HG03108 (cell line): Measurements from ENCODE around the gene USP38.
"Not testable (repeated sequence)": the region's sequence is repeated elsewhere in the genome, so short reads cannot be mapped to it uniquely, and the experiment has no call there.

Experiments
- ATAC-seq: cut with Tn5 transposase; IDR thresholded peaks from one replicate; pipeline ENCODE4 v1.9.1; 2021; ENCODE audit warnings: moderate library complexity; ENCODE audit not compliant: unreplicated experiment

USP38 gene

GRCh38 chr4:143256456-143256855 lies 71.7 kb downstream of the USP38 start:
- ATAC-seq: no peak

GRCh38 chr4:143257356-143257755 lies 72.6 kb downstream of the USP38 start:
- ATAC-seq: no peak

DNA sequence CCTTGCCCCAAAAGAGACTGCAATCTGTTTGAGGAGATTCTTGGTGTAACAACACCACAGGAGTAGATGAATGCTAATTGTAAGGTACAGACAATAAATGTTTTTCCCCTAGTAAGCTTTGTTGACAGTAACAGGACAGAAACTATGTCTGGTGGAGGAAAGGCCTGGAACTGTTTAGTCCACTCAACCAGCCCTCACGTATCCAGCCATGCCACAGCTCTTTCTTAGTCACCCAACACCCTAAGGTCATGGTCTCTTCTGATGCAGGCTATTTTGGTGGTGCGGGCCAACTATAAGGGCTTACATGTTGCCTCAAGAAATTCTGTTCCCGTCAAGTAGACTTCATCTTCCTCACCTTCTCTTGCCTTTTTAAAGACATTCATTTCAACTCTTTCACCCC lies 76.0 kb downstream of the USP38 start:
- no peak for ATAC-seq

DNA sequence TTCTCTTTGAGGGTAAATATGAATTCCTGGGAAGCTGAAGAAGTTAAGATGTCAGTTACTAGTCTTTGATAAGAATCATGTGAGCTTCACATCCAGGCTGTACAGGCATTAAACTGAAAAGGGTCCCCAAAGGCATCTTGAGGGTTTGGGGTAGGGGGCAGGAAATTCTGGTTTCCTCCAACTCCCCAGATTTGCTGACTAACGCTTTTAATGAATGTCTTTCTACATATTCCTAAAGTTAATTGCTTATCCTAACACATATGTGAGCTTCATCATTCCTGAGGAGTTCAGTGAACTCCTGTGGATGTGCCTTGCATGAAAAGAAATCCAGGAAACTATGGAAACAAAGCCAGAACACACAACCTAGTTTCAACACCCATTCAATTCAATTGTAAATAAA lies 78.1 kb downstream of the USP38 start:
- ATAC-seq: no peak

- ATAC-seq: not testable (repeated sequence)
These were observed 83.0 kb downstream of the USP38 start for GRCh38 chr4:143267690-143268089.

GRCh38 chr4:143270256-143270838 lies 85.6 kb downstream of the USP38 start:
- ATAC-seq: no peak
